ENCODE measurements around the gene TMEM202. TPM values are rescaled to one million over a fixed set of nuclear protein-coding genes. Genes with fewer than 3 reads are reported as not detected.
A peak's percentile ranks its signal among the peaks of the same experiment; 100 is the strongest.

Gene TMEM202
- total and polyA plus RNA-seq, 2 donors (not counting 1 experiment from before 2014, with no cell fraction given) = not detected

DNA sequence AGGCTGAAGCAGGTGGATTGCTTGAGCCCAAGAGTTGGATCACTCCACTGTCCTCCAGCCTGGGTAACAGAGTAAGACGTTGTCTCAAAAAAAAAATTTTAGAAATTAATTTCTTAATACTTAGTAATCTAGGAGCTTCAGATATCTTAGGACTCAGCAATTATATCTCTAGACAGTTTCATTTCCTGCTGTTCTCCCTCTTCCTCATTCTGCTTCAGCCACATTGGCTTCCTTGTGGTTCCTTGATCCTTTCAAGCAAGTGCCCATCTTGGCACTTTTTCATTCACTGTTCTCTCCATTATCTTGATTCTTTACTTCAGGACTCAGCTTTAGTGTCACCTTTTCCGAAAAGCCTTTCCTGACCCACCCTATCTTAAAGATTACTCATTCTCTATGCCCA lies 22.5 kb downstream of the TMEM202 start:
- ChIA-PET POLR2A (interaction anchor here (0.6 kb wide), 1 partner anchor 1886 kb away, joined by 3 read pairs; no protein-coding TSS in a partner anchor), CTCF (no interaction called here)
- ATAC-seq (ENCODE audit: low read depth) (no peak), DNase-seq (peak; percentile 15)
- Histone ChIP-seq H3K4me2 (replicated peaks; ENCODE audit: low read depth, low read length, poor library complexity, severe bottlenecking) (no peak overlapping the region), H3K27ac (ENCODE audit: low read length in 2 of 2) (no peak overlapping the region), H4K20me1 (ENCODE audit: control insufficient read depth, insufficient read depth, low read length, poor library complexity, severe bottlenecking) (no peaks in the 10 kb centered on the region), H3K4me1 (ENCODE audit: control insufficient read depth in 2 of 2, insufficient read depth in 2 of 2, low read length in 2 of 2) (peaks cover 0 to 4% of the 10 kb centered on the region in 2 donors), H2AFZ (ENCODE audit: insufficient read depth, low read depth, low read length, poor library complexity, severe bottlenecking) (no peak overlapping the region), H3K4me3 (ENCODE audit: control extremely low read depth in 1 of 5, extremely low read depth in 1 of 5, insufficient read depth in 1 of 5, low read depth in 2 of 5, low read length in 4 of 5) (no peak overlapping the region), H3K9me3 (ENCODE audit: control extremely low read depth in 1 of 3, control insufficient read depth in 2 of 3, insufficient read depth in 1 of 3, low read length in 2 of 3) (peaks cover 0 to 7% (median 1%) of the 10 kb centered on the region in 3 donors), H3K79me2 (ENCODE audit: control insufficient read depth, insufficient read depth, low read length) (no peaks in the 10 kb centered on the region), H3K9ac (ENCODE audit: low read length) (no peak overlapping the region), H3K36me3 (replicated peaks in 1 of 2; ENCODE audit: control extremely low read depth in 1 of 2, control insufficient read depth in 1 of 2, extremely low read depth in 1 of 2, insufficient read depth in 2 of 2, low read length in 1 of 2) (no peaks in the 10 kb centered on the region), H3K27me3 (replicated peaks in 1 of 4; ENCODE audit: control extremely low read depth in 1 of 4, control insufficient read depth in 3 of 4, insufficient read depth in 4 of 4, low read length in 3 of 4) (no peaks in the 10 kb centered on the region)
- TF ChIP-seq, protein P1, sequence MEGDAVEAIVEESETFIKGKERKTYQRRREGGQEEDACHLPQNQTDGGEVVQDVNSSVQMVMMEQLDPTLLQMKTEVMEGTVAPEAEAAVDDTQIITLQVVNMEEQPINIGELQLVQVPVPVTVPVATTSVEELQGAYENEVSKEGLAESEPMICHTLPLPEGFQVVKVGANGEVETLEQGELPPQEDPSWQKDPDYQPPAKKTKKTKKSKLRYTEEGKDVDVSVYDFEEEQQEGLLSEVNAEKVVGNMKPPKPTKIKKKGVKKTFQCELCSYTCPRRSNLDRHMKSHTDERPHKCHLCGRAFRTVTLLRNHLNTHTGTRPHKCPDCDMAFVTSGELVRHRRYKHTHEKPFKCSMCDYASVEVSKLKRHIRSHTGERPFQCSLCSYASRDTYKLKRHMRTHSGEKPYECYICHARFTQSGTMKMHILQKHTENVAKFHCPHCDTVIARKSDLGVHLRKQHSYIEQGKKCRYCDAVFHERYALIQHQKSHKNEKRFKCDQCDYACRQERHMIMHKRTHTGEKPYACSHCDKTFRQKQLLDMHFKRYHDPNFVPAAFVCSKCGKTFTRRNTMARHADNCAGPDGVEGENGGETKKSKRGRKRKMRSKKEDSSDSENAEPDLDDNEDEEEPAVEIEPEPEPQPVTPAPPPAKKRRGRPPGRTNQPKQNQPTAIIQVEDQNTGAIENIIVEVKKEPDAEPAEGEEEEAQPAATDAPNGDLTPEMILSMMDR (IDR thresholded peaks at IDR 0.05) = no peak
- TF ChIP-seq EZH2 (IDR thresholded peaks at IDR 0.05; ENCODE audit: borderline replicate concordance, insufficient read depth, low read depth, low read length, poor library complexity, severe bottlenecking) = no peak
- Mint-ChIP-seq H3K27me3 (no peaks in the 10 kb centered on the region), H3K9me3 (ENCODE audit: insufficient read depth) (peaks cover 9% of the 10 kb centered on the region), H3K4me1 (peaks cover 6% of the 10 kb centered on the region), H3K27ac (no peak overlapping the region), H3K4me3 (no peak overlapping the region)
- no CpG with 5 or more reads among the region's 2 CpGs for WGBS (ENCODE audit: insufficient coverage)
- intact Hi-C loops (cut with micrococcal nuclease) = no loop called here

DNA sequence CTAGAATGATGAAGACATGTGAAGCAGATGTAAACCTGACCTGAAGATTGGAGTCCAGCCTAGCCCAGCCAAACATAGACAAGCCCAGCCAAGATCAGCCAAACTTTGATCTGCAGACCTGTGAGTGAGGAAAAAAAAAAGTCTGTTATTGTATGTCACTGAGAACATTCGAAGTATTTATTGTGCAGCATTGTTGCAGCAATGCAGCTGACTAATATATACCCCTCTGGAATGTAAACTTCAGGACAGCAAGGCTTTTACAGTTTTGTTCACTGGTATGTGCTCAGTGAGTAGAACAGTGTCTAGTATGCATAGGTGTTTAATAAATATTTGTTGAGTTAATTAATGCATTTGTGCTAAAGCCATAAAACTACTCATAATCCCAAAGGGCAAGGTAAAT lies 23.4 kb downstream of the TMEM202 start:
- WGBS (ENCODE audit: insufficient coverage) = no CpG with 5 or more reads among the region's 1 CpG
- no peak overlapping the region for H3K9ac ChIP-seq (ENCODE audit: low read length)
- intact Hi-C loops (cut with micrococcal nuclease) = no loop called here
- H4K20me1 ChIP-seq (ENCODE audit: control insufficient read depth, insufficient read depth, low read length, poor library complexity, severe bottlenecking) = no peaks in the 10 kb centered on the region
- DNase-seq (no peak), ATAC-seq (ENCODE audit: low read depth) (no peak)
- Mint-ChIP-seq H3K4me3 (no peak overlapping the region), H3K27me3 (no peaks in the 10 kb centered on the region), H3K9me3 (ENCODE audit: insufficient read depth) (peaks cover 11% of the 10 kb centered on the region), H3K4me1 (peaks cover 6% of the 10 kb centered on the region), H3K27ac (no peak overlapping the region)
- no peaks in the 10 kb centered on the region for H3K27me3 ChIP-seq (replicated peaks in 1 of 4; ENCODE audit: control extremely low read depth in 1 of 4, control insufficient read depth in 3 of 4, insufficient read depth in 4 of 4, low read length in 3 of 4)
- ChIA-PET POLR2A (no interaction called here), CTCF (no interaction called here)
- H3K27ac ChIP-seq (ENCODE audit: low read length in 2 of 2) = no peak overlapping the region
- no peak for TF ChIP-seq EZH2 (IDR thresholded peaks at IDR 0.05; ENCODE audit: borderline replicate concordance, insufficient read depth, low read depth, low read length, poor library complexity, severe bottlenecking)
- TF ChIP-seq, protein P1 (IDR thresholded peaks at IDR 0.05) = no peak
- no peaks in the 10 kb centered on the region for H3K36me3 ChIP-seq (replicated peaks in 1 of 2; ENCODE audit: control extremely low read depth in 1 of 2, control insufficient read depth in 1 of 2, extremely low read depth in 1 of 2, insufficient read depth in 2 of 2, low read length in 1 of 2)
- no peaks in the 10 kb centered on the region for H3K79me2 ChIP-seq (ENCODE audit: control insufficient read depth, insufficient read depth, low read length)
- H3K4me3 ChIP-seq (ENCODE audit: control extremely low read depth in 1 of 5, extremely low read depth in 1 of 5, insufficient read depth in 1 of 5, low read depth in 2 of 5, low read length in 4 of 5) = no peak overlapping the region
- no peak overlapping the region for H2AFZ ChIP-seq (ENCODE audit: insufficient read depth, low read depth, low read length, poor library complexity, severe bottlenecking)
- peaks cover 0 to 4% of the 10 kb centered on the region in 2 donors for H3K4me1 ChIP-seq (ENCODE audit: control insufficient read depth in 2 of 2, insufficient read depth in 2 of 2, low read length in 2 of 2)
- H3K4me2 ChIP-seq (replicated peaks; ENCODE audit: low read depth, low read length, poor library complexity, severe bottlenecking) = no peak overlapping the region
- peaks cover 0 to 13% (median 3%) of the 10 kb centered on the region in 3 donors for H3K9me3 ChIP-seq (ENCODE audit: control extremely low read depth in 1 of 3, control insufficient read depth in 2 of 3, insufficient read depth in 1 of 3, low read length in 2 of 3)

Data from B cell (primary cell).